Stimulated activated CD8-positive, alpha-beta memory T cell treated with anti-CD3 and anti-CD28 coated beads, Interleukin-15, amount 100 ng/mL, for 4 hours (primary cell): ENCODE measurements around the gene CCL20.
"Not testable (repeated sequence)": the region's sequence is repeated elsewhere in the genome, so short reads cannot be mapped to it uniquely, and the experiment has no call there.

Experiments used
- DNase-seq, 2 donors: peaks; one replicate each; pipeline ENCODE4 v3.0.0-alpha.2; 2020; ENCODE audit warnings: low read depth in 2 of 2

The CCL20 gene

DNA sequence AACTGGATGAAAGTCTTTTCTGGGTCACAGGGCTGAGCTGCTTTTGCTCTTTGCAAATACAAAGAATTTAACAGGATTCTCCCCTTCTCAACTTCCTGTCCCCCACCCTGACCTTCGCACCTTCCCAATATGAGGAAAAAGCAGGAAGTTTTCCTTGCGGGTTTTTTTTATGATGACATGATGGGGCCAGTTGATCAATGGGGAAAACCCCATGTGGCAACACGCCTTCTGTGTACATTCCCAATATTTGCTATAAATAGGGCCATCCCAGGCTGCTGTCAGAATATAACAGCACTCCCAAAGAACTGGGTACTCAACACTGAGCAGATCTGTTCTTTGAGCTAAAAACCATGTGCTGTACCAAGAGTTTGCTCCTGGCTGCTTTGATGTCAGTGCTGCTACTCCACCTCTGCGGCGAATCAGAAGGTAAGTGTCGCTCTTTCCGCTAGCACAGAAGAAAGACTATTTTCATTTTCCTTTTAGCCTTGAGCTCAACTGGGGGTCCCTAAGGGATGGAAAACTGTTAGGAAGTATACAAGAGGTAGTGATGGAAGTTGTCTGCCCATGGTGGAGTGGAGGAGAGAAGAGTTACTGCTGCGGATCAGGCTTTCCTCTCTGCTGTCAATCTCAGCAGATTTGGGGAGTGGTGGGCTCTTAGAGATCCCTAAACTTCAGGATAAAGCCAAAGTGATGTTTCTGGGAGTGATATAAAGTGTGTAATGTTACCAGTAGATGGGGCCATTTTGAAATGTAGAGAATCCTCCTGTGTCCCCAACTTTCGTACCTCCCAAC is at the start of gene CCL20:
Gene CCL20 (plus strand): TSS at position 281 of the 792 bp plus-strand sequence. CDS start 70 bp downstream, at position 351.
- DNase-seq, result no peak

DNA sequence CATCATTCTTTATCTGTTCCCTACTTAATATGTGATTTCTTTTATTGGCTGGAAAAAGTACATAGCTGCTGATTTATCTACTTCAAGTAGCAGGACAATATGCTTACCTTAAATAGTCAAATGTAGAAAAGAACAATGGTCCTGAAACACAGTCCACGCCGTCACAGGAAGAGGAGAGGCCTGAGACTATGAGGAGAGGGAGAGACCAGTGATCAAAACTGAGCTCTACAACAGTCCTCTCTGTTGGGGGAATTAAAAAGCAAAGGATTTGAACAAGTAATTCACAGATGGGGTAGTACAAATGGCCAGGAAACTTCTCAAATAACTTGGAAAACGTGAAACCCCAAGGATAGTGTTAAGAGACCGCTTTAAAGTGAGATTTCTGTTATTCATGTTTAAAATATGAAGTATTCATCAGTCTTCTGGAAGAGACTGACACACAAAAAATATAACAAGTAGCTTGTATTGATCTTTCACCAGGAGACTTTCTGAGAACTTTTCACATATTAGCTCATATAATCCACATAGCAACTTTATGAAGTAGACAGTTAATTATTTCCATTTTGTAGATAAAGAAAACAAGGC is 47.8 kb upstream of the CCL20 start:
- DNase-seq, result no peak

DNA sequence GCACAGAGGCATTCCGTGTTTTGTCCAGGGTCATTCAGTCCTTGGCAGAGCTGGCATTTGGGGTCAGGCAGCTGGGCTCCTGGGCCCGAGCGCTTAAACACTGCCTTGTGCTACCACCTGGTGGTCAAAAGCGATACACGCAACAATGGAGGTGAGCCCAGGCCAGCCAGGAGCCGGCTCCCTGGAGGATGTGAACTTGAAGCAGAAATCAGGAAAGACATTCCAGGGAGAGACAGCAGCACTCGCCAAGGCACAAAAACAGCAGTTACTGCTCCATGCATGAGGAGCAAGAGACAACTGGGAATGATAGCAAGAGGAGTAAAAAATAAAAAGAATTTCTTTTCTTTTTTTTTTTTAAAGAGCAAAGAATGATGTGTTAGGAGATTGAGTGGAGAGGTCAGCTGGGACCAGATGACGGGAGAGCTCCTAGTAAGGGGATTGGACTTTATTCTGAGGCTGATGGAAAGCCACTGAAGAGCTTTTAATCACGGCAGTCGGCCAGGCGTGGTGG is 47.2 kb upstream of the CCL20 start:
- peak; percentile 8 to 14 for DNase-seq

GRCh38 chr2:227767830-227768229 is 45.8 kb upstream of the CCL20 start:
- no peak for DNase-seq

GRCh38 chr2:227772197-227772661 is 41.4 kb upstream of the CCL20 start:
- DNase-seq, result no peak

GRCh38 chr2:227772932-227773331 is 40.7 kb upstream of the CCL20 start:
- no peak for DNase-seq

GRCh38 chr2:227774011-227774624 is 39.5 kb upstream of the CCL20 start:
- DNase-seq, result no peak

- DNase-seq, result no peak
Measured at GRCh38 chr2:227774895-227775842, 38.5 kb upstream of the CCL20 start.

- no peak for DNase-seq
Measured at GRCh38 chr2:227780981-227781615, 32.5 kb upstream of the CCL20 start.

DNA sequence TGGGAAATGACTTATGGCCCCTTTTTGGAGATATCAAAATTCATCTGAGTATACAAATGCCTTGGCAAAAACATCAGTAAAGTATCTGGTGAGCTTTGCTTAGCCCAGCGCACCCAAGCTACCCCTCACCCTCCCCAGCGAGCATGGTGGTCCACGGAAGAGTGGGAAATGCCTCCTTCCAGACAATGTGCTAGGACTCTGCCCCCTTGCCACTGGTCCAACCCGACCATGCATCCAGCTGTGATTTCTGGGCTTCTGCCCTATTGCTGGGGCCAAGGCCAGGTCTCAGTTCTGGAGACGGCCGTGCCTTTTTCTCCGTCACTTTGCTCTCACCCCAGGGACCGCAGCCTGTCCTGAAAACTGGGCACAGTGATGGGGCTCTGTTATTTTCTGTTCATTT is 31.8 kb upstream of the CCL20 start:
- no peak for DNase-seq

DNA sequence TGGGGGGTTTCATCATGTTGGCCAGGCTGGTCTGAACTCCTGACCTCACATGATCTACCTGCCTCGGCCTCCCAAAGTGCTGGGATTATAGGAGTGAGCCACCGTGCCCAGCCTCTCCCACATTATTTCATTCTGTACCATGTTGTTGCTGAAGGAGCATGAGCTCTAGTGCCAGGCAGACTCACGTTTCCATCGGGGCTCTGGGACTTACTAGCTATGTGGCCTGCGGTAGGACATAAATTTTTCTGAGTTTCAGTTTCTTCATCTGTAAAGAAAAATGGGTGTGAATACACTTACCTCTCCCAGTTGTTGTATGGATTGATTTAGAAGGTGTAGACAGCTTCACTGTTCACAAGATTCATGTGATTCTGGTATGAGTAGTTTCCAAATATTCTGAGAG is 30.8 kb upstream of the CCL20 start:
- no peak for DNase-seq

- no peak for DNase-seq
Measured at GRCh38 chr2:227783404-227784138, 30.1 kb upstream of the CCL20 start.

DNA sequence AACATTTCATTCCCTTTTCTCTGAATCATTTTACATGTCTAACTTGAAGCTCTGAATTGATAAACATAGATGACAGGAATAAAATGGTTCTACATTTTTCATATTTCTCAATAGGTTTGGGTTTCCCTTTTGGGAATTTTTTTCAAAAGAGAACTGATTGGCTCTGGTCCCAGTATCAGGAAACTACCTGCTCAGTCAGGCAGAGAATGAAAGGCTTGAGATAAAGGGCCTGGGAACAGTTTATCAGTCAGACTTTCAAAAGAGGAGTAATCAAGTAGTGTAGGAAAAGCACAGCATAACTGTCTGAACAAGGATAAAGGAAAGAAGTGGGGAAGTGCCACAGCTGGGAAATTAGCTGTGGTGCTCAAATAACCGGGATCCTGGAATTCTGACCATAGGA is 28.3 kb upstream of the CCL20 start:
- DNase-seq, result no peak

- DNase-seq, result no peak
Measured at GRCh38 chr2:227788561-227789018, 25.1 kb upstream of the CCL20 start.

GRCh38 chr2:227789803-227790202 is 23.8 kb upstream of the CCL20 start:
- no peak for DNase-seq

- DNase-seq, result no peak
Measured at GRCh38 chr2:227793148-227793712, 20.4 kb upstream of the CCL20 start.

DNA sequence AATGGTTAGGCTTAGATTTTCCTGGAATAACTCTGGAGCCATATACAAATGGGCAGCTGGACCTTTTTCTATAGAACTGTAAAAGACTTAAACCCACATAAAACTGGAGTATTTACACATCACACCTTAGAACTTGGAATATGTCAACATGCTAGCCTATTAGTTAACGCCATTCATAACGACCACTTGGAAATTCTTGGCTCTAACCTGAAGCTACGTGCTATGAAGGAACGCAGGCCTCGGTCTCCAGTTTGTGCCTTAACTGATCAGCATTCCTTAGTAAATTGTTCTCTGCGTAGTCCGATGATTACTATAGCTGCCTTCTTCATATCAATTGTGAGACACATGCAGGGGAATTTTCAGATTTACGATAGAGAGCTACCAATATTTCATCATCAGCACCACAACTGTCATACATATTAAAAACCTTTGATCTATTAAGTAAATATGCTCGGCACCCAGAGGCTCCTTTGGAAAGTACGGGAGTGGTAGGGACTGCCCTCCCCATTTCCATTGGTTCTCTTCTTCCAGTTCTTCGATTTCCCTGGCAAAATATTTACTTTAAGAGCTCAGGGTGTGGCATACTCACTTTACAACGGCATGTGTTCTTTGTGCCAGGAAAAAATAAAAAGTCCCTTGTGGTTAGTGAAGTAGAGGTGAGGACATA is 17.5 kb upstream of the CCL20 start:
- DNase-seq, result no peak

- DNase-seq, result not testable (repeated sequence)
Measured at GRCh38 chr2:227796768-227797167, 16.9 kb upstream of the CCL20 start.

DNA sequence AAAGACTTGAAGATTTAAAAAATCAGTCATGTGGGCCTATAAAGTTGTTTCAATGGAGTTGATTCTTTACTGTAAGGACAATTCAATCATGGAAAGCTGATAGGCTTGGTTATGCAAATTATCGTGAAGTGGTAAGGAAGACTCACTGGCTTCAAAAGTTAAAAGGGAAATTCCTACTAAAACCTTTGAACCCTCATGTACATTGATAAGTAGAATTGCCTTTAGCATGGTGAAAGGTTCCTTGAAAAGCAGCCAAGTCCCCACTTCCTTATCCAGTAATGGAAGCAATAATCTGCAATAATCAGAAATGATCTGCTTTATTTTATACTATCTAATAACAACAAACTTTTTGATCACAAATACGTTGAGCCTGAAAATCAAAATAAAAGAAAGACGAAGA is 14.4 kb upstream of the CCL20 start:
- no peak for DNase-seq
